Astrocyte (in vitro differentiated cells and primary cell): ENCODE results near the gene HPSE2. TPM values are rescaled to one million over a fixed set of nuclear protein-coding genes. Genes with fewer than 3 reads are reported as not detected.

ENCODE experiments used
- DNase-seq: peaks from one replicate; pipeline ENCODE4 v3.0.0-alpha.2; 2010; ENCODE audit warnings: low read depth
- FAIRE-seq: peaks from 2 replicates; lab custom pipeline; 2011; peaks lifted over from hg19 to GRCh38; lab: Jason Lieb, UNC
- H2AFZ ChIP-seq: 2 replicates; pipeline ENCODE4 v1.6.0; 2012; ENCODE audit warnings: low read depth, low read length, inconsistent platforms
- H3K27ac ChIP-seq: 2 replicates; pipeline ENCODE4 v1.5.1; 2011; ENCODE audit warnings: low read depth, low read length, inconsistent platforms
- H3K27me3 ChIP-seq: 2 replicates; pipeline ENCODE4 v1.6.0; 2011; ENCODE audit warnings: low read length, inconsistent platforms; ENCODE audit not compliant: insufficient read depth
- H3K36me3 ChIP-seq: 2 replicates; pipeline ENCODE4 v1.5.1; 2011; ENCODE audit warnings: low read length, inconsistent platforms; ENCODE audit not compliant: insufficient read depth
- H3K4me1 ChIP-seq: 2 replicates; pipeline ENCODE4 v1.5.1; 2011; ENCODE audit warnings: low read length, inconsistent platforms; ENCODE audit not compliant: insufficient read depth
- H3K4me2 ChIP-seq: 2 replicates; pipeline ENCODE4 v1.6.0; 2012; ENCODE audit warnings: low read length, inconsistent platforms
- H3K4me3 ChIP-seq: 2 replicates; pipeline ENCODE4 v1.5.1; 2011; ENCODE audit warnings: low read depth, mild to moderate bottlenecking, low read length, inconsistent platforms; ENCODE audit not compliant: insufficient read depth
- H3K79me2 ChIP-seq: 2 replicates; pipeline ENCODE4 v1.6.0; 2012; ENCODE audit warnings: mild to moderate bottlenecking, low read length, inconsistent platforms; ENCODE audit not compliant: insufficient read depth
- H3K9ac ChIP-seq: 2 replicates; pipeline ENCODE4 v1.6.0; 2012; ENCODE audit warnings: mild to moderate bottlenecking, low read length, inconsistent platforms
- H3K9me3 ChIP-seq: 2 replicates; pipeline ENCODE4 v1.5.1; 2012; ENCODE audit warnings: low read depth, mild to moderate bottlenecking, low read length, inconsistent platforms; ENCODE audit not compliant: insufficient read depth
- H4K20me1 ChIP-seq: 2 replicates; pipeline ENCODE4 v1.6.0; 2012; ENCODE audit warnings: low read length, inconsistent platforms; ENCODE audit not compliant: insufficient read depth
- H3K27ac Mint-ChIP-seq: one replicate; pipeline ENCODE4 v1.8.0; 2021; ENCODE audit warnings: mild to moderate bottlenecking, mixed read lengths; ENCODE audit not compliant: unreplicated experiment
- H3K27me3 Mint-ChIP-seq: one replicate; pipeline ENCODE4 v1.8.0; 2021; ENCODE audit warnings: low read depth, mixed read lengths; ENCODE audit not compliant: unreplicated experiment
- H3K36me3 Mint-ChIP-seq: one replicate; pipeline ENCODE4 v1.8.0; 2021; ENCODE audit warnings: low read depth, mixed read lengths; ENCODE audit not compliant: unreplicated experiment
- H3K4me1 Mint-ChIP-seq: one replicate; pipeline ENCODE4 v1.8.0; 2021; ENCODE audit warnings: low read depth, mixed read lengths; ENCODE audit not compliant: unreplicated experiment
- H3K4me3 Mint-ChIP-seq: one replicate; pipeline ENCODE4 v1.8.0; 2021; ENCODE audit warnings: mild to moderate bottlenecking, moderate library complexity, mixed read lengths; ENCODE audit not compliant: unreplicated experiment
- H3K9me3 Mint-ChIP-seq: one replicate; pipeline ENCODE4 v1.8.0; 2021; ENCODE audit warnings: mild to moderate bottlenecking, mixed read lengths; ENCODE audit not compliant: unreplicated experiment
- EZH2 ChIP-seq: IDR thresholded peaks from 2 replicates; pipeline ENCODE4 v1.6.1; 2012; ENCODE audit warnings: mild to moderate bottlenecking, low read length, inconsistent platforms; ENCODE audit not compliant: insufficient read depth
- microRNA-seq: library from miRNA; unstranded; fragments of <30 nt; microRNA quantifications from one replicate; pipeline ENCODE4 v1.2.0, GENCODE V29; 2020
- total RNA-seq: library from RNA; stranded (reverse); gene quantifications from 2 replicates; pipeline ENCODE4 v1.2.1, GENCODE V29; 2021
- TF ChIP-seq, protein P1 (sequence below): IDR thresholded peaks from 2 replicates; pipeline ENCODE4 v1.5.1; 2011; ENCODE audit warnings: low read depth, mild to moderate bottlenecking, inconsistent platforms, low read length, moderate library complexity; ENCODE audit not compliant: insufficient read depth

The HPSE2 gene
- total RNA-seq, 1 donor from 2014 or later: 0.14 TPM

DNA sequence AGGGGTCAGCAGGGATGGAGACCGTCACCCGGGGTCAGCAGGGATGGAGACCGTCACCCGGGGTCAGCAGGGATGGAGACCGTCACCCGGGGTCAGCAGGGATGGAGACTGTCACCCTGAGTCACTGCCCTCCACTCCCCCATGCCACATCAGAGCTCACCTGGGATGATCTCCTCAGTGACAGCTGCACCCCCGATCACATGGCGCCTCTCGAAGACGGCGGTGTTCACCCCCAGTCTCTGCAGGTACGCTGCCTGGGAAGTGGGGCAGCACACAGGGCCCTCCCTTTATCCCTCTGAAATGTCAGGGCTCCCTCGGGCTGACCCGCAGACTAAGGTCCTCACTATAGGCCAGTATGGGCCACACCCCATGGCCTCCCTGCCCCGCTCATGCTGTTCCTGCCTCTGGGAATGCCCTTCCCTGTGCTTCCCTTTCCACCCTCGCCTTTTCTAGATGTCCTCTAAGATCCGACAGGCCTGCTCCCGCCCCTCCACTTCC is 827.9 kb downstream of the HPSE2 start:
- no peak overlapping the region for H3K27ac Mint-ChIP-seq
- H3K36me3 Mint-ChIP-seq: peaks cover 2% of the 10 kb centered on the region
- H3K27ac ChIP-seq: no peak overlapping the region
- no peak overlapping the region for H3K4me2 ChIP-seq
- H3K9me3 ChIP-seq: no peaks in the 10 kb centered on the region
- FAIRE-seq (no peak), DNase-seq (no peak)
- H4K20me1 ChIP-seq: no peaks in the 10 kb centered on the region
- no peaks in the 10 kb centered on the region for H3K36me3 ChIP-seq
- TF ChIP-seq, protein P1, sequence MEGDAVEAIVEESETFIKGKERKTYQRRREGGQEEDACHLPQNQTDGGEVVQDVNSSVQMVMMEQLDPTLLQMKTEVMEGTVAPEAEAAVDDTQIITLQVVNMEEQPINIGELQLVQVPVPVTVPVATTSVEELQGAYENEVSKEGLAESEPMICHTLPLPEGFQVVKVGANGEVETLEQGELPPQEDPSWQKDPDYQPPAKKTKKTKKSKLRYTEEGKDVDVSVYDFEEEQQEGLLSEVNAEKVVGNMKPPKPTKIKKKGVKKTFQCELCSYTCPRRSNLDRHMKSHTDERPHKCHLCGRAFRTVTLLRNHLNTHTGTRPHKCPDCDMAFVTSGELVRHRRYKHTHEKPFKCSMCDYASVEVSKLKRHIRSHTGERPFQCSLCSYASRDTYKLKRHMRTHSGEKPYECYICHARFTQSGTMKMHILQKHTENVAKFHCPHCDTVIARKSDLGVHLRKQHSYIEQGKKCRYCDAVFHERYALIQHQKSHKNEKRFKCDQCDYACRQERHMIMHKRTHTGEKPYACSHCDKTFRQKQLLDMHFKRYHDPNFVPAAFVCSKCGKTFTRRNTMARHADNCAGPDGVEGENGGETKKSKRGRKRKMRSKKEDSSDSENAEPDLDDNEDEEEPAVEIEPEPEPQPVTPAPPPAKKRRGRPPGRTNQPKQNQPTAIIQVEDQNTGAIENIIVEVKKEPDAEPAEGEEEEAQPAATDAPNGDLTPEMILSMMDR: no peak
- no peak for TF ChIP-seq EZH2
- H3K4me1 Mint-ChIP-seq: peaks cover 20% of the 10 kb centered on the region
- no peaks in the 10 kb centered on the region for H3K27me3 ChIP-seq
- H3K4me3 ChIP-seq: no peak overlapping the region
- peaks cover 9% of the 10 kb centered on the region for H3K4me1 ChIP-seq
- no peak overlapping the region for H2AFZ ChIP-seq
- H3K27me3 Mint-ChIP-seq: peaks cover 11% of the 10 kb centered on the region
- H3K79me2 ChIP-seq: no peaks in the 10 kb centered on the region
- H3K9ac ChIP-seq: no peak overlapping the region
- H3K9me3 Mint-ChIP-seq: peaks cover 2% of the 10 kb centered on the region
- H3K4me3 Mint-ChIP-seq: no peak overlapping the region

Small RNA genes within 50 kb of the gene (microRNA-seq; reads per million reads assigned to microRNA genes)
- gene MIR4685: 2.5 reads per million
- gene MIR6507: not detected

Other genes starting within 250 kb of the HPSE2 start
- 2.0 and 2.5 TPM in 2 replicates for gene CNNM1, start 93.5 kb upstream of the HPSE2 start, total RNA-seq
- gene GOT1, start 194.8 kb upstream of the HPSE2 start, total RNA-seq: 46.8 and 47.4 TPM in 2 replicates